Esophagus muscularis mucosa (tissue), 3 donors: ENCODE measurements around the gene FTO.

Source experiments
- POLR2A ChIP-seq: fragments of 450-650 bp; IDR thresholded peaks from one replicate; pipeline ENCODE4 v1.6.1; 2017; ENCODE audit warnings: antibody characterized with exemption, moderate library complexity, mild to moderate bottlenecking, low read depth
- POLR2AphosphoS5 ChIP-seq, 2 donors: sonication (generic); formaldehyde crosslinking; IDR thresholded peaks; one replicate each; pipeline ENCODE4 v1.6.1; 2017; ENCODE audit warnings: antibody characterized with exemption in 2 of 2
- TF ChIP-seq, protein P1 (sequence below), 3 experiments: fragments of 200-600 bp in 2 of 3; fragments of 450-650 bp in 1 of 3; sonication (generic) in 2 of 3; IDR thresholded peaks; one replicate each; pipeline ENCODE4 v1.5.1; 2017 to 2019; ENCODE audit warnings: antibody characterized with exemption in 3 of 3, mild to moderate bottlenecking in 2 of 3, moderate library complexity in 1 of 3

- TF ChIP-seq, protein P1, sequence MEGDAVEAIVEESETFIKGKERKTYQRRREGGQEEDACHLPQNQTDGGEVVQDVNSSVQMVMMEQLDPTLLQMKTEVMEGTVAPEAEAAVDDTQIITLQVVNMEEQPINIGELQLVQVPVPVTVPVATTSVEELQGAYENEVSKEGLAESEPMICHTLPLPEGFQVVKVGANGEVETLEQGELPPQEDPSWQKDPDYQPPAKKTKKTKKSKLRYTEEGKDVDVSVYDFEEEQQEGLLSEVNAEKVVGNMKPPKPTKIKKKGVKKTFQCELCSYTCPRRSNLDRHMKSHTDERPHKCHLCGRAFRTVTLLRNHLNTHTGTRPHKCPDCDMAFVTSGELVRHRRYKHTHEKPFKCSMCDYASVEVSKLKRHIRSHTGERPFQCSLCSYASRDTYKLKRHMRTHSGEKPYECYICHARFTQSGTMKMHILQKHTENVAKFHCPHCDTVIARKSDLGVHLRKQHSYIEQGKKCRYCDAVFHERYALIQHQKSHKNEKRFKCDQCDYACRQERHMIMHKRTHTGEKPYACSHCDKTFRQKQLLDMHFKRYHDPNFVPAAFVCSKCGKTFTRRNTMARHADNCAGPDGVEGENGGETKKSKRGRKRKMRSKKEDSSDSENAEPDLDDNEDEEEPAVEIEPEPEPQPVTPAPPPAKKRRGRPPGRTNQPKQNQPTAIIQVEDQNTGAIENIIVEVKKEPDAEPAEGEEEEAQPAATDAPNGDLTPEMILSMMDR (IDR thresholded peaks at IDR 0.05) = no peak
- TF ChIP-seq POLR2A (no peak), POLR2AphosphoS5 (IDR thresholded peaks at IDR 0.05) (peak in 1 of 2 donors; percentile 11)
These were observed 472.5 kb downstream of the FTO start for GRCh38 chr16:54176376-54176901.
